HepG2 (cell line): ENCODE data around the gene NPVF. TPM values are rescaled to one million over a fixed set of nuclear protein-coding genes. Genes with fewer than 3 reads are reported as not detected.

ENCODE experiments used
- BRD4 ChIP-seq: sonication (generic); formaldehyde crosslinking; IDR thresholded peaks from 2 replicates; pipeline ENCODE4 v1.4.0; 2020; ENCODE audit warnings: missing genetic modification reagents
- CCAR2 ChIP-seq: fragments of 200-400 bp; formaldehyde crosslinking; optimal IDR thresholded peaks from 2 replicates; pipeline ENCODE3; 2018; ENCODE audit warnings: low read depth, mild to moderate bottlenecking, low read length, moderate library complexity
- EP300 ChIP-seq, 3 experiments: sonication (generic) in 1 of 3; formaldehyde crosslinking in 1 of 3; IDR thresholded peaks; 2 replicates each; pipeline versions ENCODE4 v1.5.1 to v1.6.1; 2011 to 2020; ENCODE audit warnings: low read depth in 2 of 3, low read length in 2 of 3, borderline replicate concordance in 1 of 3, improper control_type of control experiment in 1 of 3, mild to moderate bottlenecking in 1 of 3, missing genetic modification reagents in 1 of 3, moderate library complexity in 1 of 3
- FOSL1 ChIP-seq: sonication (generic); formaldehyde crosslinking; IDR thresholded peaks from 2 replicates; pipeline ENCODE4 v1.9.0; 2021; ENCODE audit warnings: missing genetic modification reagents, borderline replicate concordance
- FOXC1 ChIP-seq: sonication (generic); formaldehyde crosslinking; IDR thresholded peaks from 2 replicates; pipeline ENCODE4 v1.8.0; 2022; ENCODE audit warnings: mild to moderate bottlenecking, missing genetic modification reagents, borderline replicate concordance
- ISL2 ChIP-seq: sonication (generic); formaldehyde crosslinking; IDR thresholded peaks from 2 replicates; pipeline ENCODE4 v1.5.0; 2020; ENCODE audit warnings: missing genetic modification reagents
- MAX ChIP-seq: IDR thresholded peaks from 2 replicates; pipeline ENCODE4 v1.6.1; 2012; ENCODE audit warnings: inconsistent platforms
- NCOA2 ChIP-seq: sonication (generic); formaldehyde crosslinking; IDR thresholded peaks from 2 replicates; pipeline ENCODE4 v1.8.0; 2022; ENCODE audit warnings: inconsistent platforms
- THAP9 ChIP-seq: sonication (generic); formaldehyde crosslinking; IDR thresholded peaks from 2 replicates; pipeline ENCODE4; 2020; ENCODE audit warnings: missing genetic modification reagents, mild to moderate bottlenecking, borderline replicate concordance
- ZBTB10 ChIP-seq: sonication (generic); formaldehyde crosslinking; IDR thresholded peaks from 2 replicates; pipeline ENCODE4 v1.4.0; 2020; ENCODE audit warnings: missing genetic modification reagents, borderline replicate concordance
- ZBTB49 ChIP-seq: sonication (generic); formaldehyde crosslinking; IDR thresholded peaks from 2 replicates; pipeline ENCODE4 v1.4.0; 2020; ENCODE audit warnings: missing genetic modification reagents, borderline replicate concordance
- ZNF292 ChIP-seq: sonication (generic); formaldehyde crosslinking; IDR thresholded peaks from 2 replicates; pipeline ENCODE4 v1.8.1; 2022; ENCODE audit warnings: mild to moderate bottlenecking, low read depth, missing genetic modification reagents, borderline replicate concordance
- ZNF430 ChIP-seq: sonication (generic); formaldehyde crosslinking; IDR thresholded peaks from 2 replicates; pipeline ENCODE4 v1.9.0; 2021; ENCODE audit warnings: mild to moderate bottlenecking, missing genetic modification reagents
- ZNF503 ChIP-seq: sonication (generic); formaldehyde crosslinking; IDR thresholded peaks from 2 replicates; pipeline ENCODE4 v1.4.0; 2020; ENCODE audit warnings: missing genetic modification reagents
- ZUFSP ChIP-seq: sonication (generic); formaldehyde crosslinking; IDR thresholded peaks from 2 replicates; pipeline ENCODE4 v1.9.0; 2021; ENCODE audit warnings: missing genetic modification reagents, mild to moderate bottlenecking, borderline replicate concordance
- polyA plus RNA-seq, 8 experiments: library from polyadenylated mRNA; depleted of rRNA in 3 of 8; stranded (reverse) in 7 of 8; unstranded in 1 of 8; fragments of >200 nt; fragmentation: Illumina TruSeq in 4 of 8; extraction: Trizol in 4 of 8; gene quantifications; 2 replicates each; pipeline versions ENCODE4 v1.2.1 to v1.2.3, GENCODE V29; 2011 to 2016; ENCODE audit warnings: low read depth in 4 of 8, missing spikeins in 1 of 8, mixed read lengths in 1 of 8; ENCODE audit not compliant: insufficient read depth in 1 of 8
- total RNA-seq, 5 experiments: library from RNA; depleted of rRNA; stranded (reverse); fragments of >200 nt; fragmentation: Illumina TruSeq; extraction: Trizol; gene quantifications; 2 replicates each; pipeline ENCODE4 v1.2.3, GENCODE V29; 2016; ENCODE audit warnings: low read depth in 1 of 5

Gene NPVF
- total and polyA plus RNA-seq, 2 of the 13 experiments (the other 11 are each of a cell fraction or from before 2014, with no cell fraction given): not detected

GRCh38 chr7:25189197-25189596 is 39.1 kb downstream of the NPVF start (continued):
- no peak for TF ChIP-seq ZBTB10 (CRISPR knock-in tag)
- TF ChIP-seq MAX: 0 out of 2 replicates have a peak, but pooled peaks have one; percentile 20
- no peak for TF ChIP-seq THAP9 (CRISPR knock-in tag)
- no peak for TF ChIP-seq ZBTB49
- TF ChIP-seq NCOA2 (CRISPR knock-in tag): 0 out of 2 replicates have a peak, but pooled peaks have one; percentile 14
- no peak for TF ChIP-seq FOSL1 (CRISPR knock-in tag)
- TF ChIP-seq ZNF292 (CRISPR knock-in tag): no peak
- peak; percentile 39; the same call in 1 of the 2 replicates for TF ChIP-seq ISL2 (CRISPR knock-in tag)
- no peak for TF ChIP-seq FOXC1 (CRISPR knock-in tag)
- no peak for TF ChIP-seq ZNF503 (CRISPR knock-in tag)
- no peak for TF ChIP-seq BRD4
- no peak for TF ChIP-seq CCAR2
- TF ChIP-seq ZUFSP (CRISPR knock-in tag): no peak
- no peak for TF ChIP-seq ZNF430
- TF ChIP-seq EP300 (IDR thresholded peaks at IDR 0.05; ENCODE audit: low read depth in 2 of 2, low read length in 2 of 2): 0 out of 4 replicates have a peak, but pooled peaks of 1 of the 2 experiments have one; percentile 25
- no peak for TF ChIP-seq EP300 (CRISPR knock-in tag; IDR thresholded peaks at IDR 0.05; ENCODE audit: borderline replicate concordance)
